OCI-LY7 (cell line): ENCODE data around the gene RUFY3.
"Not testable (repeated sequence)": the region's sequence is repeated elsewhere in the genome, so short reads cannot be mapped to it uniquely, and the experiment has no call there.

ENCODE experiments used
- CTCF ChIP-seq: fragments of 200-600 bp; sonication (generic); conservative IDR thresholded peaks from 2 replicates; pipeline ENCODE4 v1.5.1; 2014; ENCODE audit warnings: mild to moderate bottlenecking, antibody characterized with exemption, low read length, moderate library complexity, mixed read lengths
- EZH2phosphoT487 ChIP-seq: fragments of 200-600 bp; sonication (generic); IDR thresholded peaks from 2 replicates; pipeline ENCODE4 v1.6.1; 2018; ENCODE audit warnings: low read depth, borderline replicate concordance, mild to moderate bottlenecking, mixed run types, antibody characterized with exemption, low read length, moderate library complexity, mixed read lengths

- TF ChIP-seq CTCF, EZH2phosphoT487: not testable (repeated sequence)
These were observed 23.3 kb upstream of the RUFY3 start for GRCh38 chr4:70698435-70698834.
